GM18868 (cell line): ENCODE measurements around the gene GP1BA.

Experiments
- ATAC-seq: cut with Tn5 transposase; IDR thresholded peaks from one replicate; pipeline ENCODE4 v1.9.1; 2021; ENCODE audit warnings: mild to moderate bottlenecking, moderate library complexity; ENCODE audit not compliant: unreplicated experiment

Gene GP1BA

GRCh38 chr17:4971826-4972225, 39.7 kb downstream of the GP1BA start:
- no peak for ATAC-seq

- ATAC-seq, result no peak
These were observed 40.2 kb downstream of the GP1BA start for GRCh38 chr17:4972322-4972721.

- no peak for ATAC-seq
These were observed 40.7 kb downstream of the GP1BA start for GRCh38 chr17:4972752-4973151.

GRCh38 chr17:4973256-4974114, 41.4 kb downstream of the GP1BA start:
- no peak for ATAC-seq

GRCh38 chr17:4974115-4974670, 42.1 kb downstream of the GP1BA start:
- no peak for ATAC-seq

GRCh38 chr17:4978726-4979125, 46.6 kb downstream of the GP1BA start:
- no peak for ATAC-seq

- ATAC-seq, result no peak
These were observed 48.7 kb downstream of the GP1BA start for GRCh38 chr17:4980644-4981216.

GRCh38 chr17:4982305-4982704, 50.2 kb downstream of the GP1BA start:
- no peak for ATAC-seq
